HT-29 (cell line): Measurements from ENCODE around the gene PPP1R36. TPM values are rescaled to one million over a fixed set of nuclear protein-coding genes. Genes with fewer than 3 reads are reported as not detected.
"Not testable (repeated sequence)": the region's sequence is repeated elsewhere in the genome, so short reads cannot be mapped to it uniquely, and the experiment has no call there.

Experiments
- DNase-seq: peaks from one replicate; pipeline ENCODE4 v3.0.0-alpha.2; 2015; ENCODE audit warnings: low spot score
- total RNA-seq: library from RNA; depleted of rRNA; stranded (reverse); fragments of >200 nt; shearing (Covaris generic); gene quantifications from 2 replicates; pipeline ENCODE4 v1.2.3, GENCODE V29; 2014

PPP1R36 gene
- total RNA-seq, 1 experiment from 2014 or later, result 0.18 TPM

DNA sequence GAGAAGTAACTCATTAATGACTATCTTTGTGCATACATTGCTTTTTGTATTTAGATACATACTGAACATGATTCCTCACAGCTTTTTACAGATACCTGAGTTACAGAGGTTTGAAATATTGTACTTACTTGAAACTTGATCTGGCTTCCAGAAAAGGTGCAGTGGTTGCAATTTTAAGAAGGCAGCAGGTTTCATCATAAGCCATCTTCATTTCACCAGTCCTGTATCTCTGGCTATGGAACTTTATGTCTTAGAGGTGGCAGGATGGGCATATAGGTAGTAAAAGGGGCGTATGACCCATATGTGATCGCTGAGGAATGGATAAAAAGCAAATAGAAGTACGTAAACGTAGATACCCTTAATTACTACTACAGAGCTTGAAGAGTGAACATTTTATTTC, 31.5 kb upstream of the PPP1R36 start:
- no peak for DNase-seq

DNA sequence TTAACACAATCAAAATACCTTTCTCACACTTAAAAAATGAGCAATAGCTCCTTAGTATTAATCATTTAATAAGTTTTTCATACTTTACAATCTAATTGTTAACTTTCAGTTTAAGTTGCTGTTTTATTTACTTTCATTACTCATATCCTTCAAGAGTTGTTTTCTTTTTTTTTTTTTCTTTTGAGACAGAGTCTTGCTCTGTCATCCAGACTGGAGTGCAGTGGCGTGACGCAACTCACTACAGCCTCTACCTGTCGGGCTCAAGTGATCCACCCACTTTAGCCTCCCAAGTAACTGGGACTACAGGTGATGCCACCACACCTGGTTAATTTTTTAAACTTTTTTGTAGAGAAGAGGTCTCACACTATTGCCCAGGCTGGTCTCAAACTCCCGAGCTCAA, 29.1 kb upstream of the PPP1R36 start:
- DNase-seq, result no peak

- DNase-seq, result no peak
These were observed 27.0 kb upstream of the PPP1R36 start for GRCh38 chr14:64522591-64523355.

- DNase-seq, result no peak
These were observed 24.4 kb upstream of the PPP1R36 start for GRCh38 chr14:64525354-64525753.

DNA sequence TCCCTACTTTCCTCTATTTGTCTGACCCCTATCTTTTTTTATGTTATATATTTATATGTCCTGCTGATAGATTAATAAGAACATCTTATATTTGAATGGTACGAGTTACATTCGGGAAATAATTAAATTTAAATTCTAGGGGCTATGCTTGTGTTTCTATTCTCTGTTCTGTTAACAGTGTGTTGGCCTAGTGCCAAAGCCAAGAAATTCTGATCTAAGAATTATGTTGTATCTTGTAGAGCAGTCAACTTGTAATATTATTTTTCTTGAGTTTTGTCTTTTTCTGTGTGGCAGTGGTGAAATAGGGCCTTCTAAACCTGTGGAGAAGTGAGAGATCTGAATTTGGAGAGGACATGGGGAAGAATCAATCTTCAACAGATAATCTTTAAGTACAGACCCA, 18.2 kb upstream of the PPP1R36 start:
- DNase-seq, result no peak

GRCh38 chr14:64536488-64537245, 13.1 kb upstream of the PPP1R36 start:
- DNase-seq, result no peak

GRCh38 chr14:64540208-64541202, 9.3 kb upstream of the PPP1R36 start, which contains the start of gene HSPA2:
Gene HSPA2, plus strand, starts transcription at chr14:64540741. Its CDS starts 109 bp downstream, at chr14:64540850.
- peak; percentile 94 for DNase-seq

- DNase-seq, result no peak
These were observed 8.3 kb upstream of the PPP1R36 start for GRCh38 chr14:64541261-64541971.

DNA sequence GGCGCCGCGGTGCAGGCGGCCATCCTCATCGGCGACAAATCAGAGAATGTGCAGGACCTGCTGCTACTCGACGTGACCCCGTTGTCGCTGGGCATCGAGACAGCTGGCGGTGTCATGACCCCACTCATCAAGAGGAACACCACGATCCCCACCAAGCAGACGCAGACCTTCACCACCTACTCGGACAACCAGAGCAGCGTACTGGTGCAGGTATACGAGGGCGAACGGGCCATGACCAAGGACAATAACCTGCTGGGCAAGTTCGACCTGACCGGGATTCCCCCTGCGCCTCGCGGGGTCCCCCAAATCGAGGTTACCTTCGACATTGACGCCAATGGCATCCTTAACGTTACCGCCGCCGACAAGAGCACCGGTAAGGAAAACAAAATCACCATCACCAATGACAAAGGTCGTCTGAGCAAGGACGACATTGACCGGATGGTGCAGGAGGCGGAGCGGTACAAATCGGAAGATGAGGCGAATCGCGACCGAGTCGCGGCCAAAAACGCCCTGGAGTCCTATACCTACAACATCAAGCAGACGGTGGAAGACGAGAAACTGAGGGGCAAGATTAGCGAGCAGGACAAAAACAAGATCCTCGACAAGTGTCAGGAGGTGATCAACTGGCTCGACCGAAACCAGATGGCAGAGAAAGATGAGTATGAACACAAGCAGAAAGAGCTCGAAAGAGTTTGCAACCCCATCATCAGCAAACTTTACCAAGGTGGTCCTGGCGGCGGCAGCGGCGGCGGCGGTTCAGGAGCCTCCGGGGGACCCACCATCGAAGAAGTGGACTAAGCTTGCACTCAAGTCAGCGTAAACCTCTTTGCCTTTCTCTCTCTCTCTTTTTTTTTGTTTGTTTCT, 7.6 kb upstream of the PPP1R36 start:
- DNase-seq, result no peak

DNA sequence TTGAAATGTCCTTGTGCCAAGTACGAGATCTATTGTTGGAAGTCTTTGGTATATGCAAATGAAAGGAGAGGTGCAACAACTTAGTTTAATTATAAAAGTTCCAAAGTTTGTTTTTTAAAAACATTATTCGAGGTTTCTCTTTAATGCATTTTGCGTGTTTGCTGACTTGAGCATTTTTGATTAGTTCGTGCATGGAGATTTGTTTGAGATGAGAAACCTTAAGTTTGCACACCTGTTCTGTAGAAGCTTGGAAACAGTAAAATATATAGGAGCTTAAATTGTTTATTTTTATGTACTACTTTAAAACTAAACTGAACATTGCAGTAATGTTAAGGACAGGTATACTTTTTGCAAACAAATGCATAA, 6.9 kb upstream of the PPP1R36 start:
- DNase-seq, result no peak

GRCh38 chr14:64544607-64545312, 5.0 kb upstream of the PPP1R36 start:
- DNase-seq, result no peak

GRCh38 chr14:64549016-64549415, 745 bp upstream of the PPP1R36 start:
- DNase-seq, result no peak

DNA sequence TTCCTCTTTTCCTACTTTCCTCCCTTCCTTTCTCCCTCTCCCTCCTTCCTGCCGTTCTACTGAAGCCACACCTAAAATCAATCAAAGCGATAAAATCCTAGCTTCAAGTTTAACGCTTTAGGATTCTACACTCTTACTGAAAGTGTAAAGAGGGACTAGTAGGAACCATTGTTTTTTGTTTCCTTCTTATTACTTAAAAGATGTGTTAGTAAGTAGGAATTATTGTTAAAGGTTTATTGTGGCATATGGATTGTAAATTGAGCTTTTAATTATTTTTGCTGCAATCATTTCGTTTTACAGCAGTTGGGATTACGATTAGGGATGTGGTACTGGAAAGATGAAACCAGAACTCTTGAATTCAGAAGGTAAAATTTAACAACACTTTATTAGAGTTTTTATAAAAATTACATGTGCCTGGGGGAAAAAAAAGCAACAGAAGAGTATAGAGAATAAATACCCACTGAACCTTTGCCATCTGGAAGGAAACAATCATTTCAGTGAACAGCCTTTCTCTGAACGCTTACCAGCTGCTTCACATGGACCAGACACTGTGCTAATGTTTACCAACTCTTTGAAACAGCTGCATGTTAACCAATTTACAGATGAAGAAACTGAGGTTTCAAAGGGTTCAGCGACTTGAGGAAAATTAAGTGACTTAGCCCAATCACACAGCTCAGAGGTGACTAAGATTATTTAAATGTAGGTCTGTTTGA, 1.0 kb downstream of the PPP1R36 start:
- no peak for DNase-seq

DNA sequence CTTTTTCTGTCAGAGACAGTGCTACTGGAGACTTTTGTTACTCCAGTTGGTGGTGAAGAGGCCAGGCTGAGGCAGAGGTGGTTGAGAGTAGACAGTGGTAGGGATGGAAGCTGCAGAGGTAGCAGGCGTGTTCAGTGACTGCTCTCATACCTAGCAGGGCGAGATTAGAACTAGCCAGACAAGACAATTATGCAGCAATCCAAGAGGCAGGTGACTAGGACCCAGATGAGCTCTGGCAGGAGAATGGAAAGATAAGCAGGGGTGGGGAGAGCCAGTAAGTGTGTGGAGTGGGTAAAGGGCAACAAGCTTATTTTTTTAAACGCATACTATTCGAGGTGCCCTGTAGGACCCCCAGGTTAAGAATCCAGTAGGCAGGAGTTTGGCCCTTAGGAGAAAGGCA, 4.8 kb downstream of the PPP1R36 start:
- no peak for DNase-seq

- no peak for DNase-seq
These were observed 6.8 kb downstream of the PPP1R36 start for GRCh38 chr14:64556526-64556925.

GRCh38 chr14:64558216-64558615, 8.5 kb downstream of the PPP1R36 start:
- DNase-seq, result not testable (repeated sequence)

DNA sequence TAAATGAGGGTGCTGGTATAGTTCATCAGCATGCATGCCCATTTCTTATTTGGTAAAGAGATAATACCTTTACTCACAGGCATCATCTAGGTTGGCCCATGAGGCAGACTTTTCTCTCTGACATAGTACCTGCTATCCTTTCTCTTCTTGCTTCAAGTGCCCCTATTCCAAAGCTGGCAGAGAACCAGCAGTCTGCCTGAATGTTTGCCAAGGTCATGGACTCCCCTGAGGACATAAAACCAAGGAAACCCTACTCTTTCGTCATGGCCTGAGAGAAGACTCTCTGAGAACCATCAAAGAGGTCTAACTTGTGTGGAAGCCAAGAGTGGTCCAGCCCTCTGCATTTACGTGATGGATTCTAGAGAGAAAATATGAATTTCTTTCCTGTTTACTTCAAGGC, 11.9 kb downstream of the PPP1R36 start:
- no peak for DNase-seq

GRCh38 chr14:64562436-64562835, 12.7 kb downstream of the PPP1R36 start:
- peak; percentile 23 for DNase-seq

- no peak for DNase-seq
These were observed 13.9 kb downstream of the PPP1R36 start for GRCh38 chr14:64563696-64564095.
